Hepatocyte (in vitro differentiated cells): ENCODE data around the gene NPDC1.

Source experiments
- CTCF ChIP-seq: fragments of 200-600 bp; sonication (generic); IDR thresholded peaks from 2 replicates; pipeline ENCODE4 v1.5.1; 2016; ENCODE audit warnings: antibody characterized with exemption, mild to moderate bottlenecking; ENCODE audit not compliant: poor library complexity
- EZH2 ChIP-seq: fragments of 200-600 bp; sonication (generic); IDR thresholded peaks from 2 replicates; pipeline ENCODE4 v1.6.1; 2016; ENCODE audit warnings: antibody characterized with exemption, mild to moderate bottlenecking, borderline replicate concordance

DNA sequence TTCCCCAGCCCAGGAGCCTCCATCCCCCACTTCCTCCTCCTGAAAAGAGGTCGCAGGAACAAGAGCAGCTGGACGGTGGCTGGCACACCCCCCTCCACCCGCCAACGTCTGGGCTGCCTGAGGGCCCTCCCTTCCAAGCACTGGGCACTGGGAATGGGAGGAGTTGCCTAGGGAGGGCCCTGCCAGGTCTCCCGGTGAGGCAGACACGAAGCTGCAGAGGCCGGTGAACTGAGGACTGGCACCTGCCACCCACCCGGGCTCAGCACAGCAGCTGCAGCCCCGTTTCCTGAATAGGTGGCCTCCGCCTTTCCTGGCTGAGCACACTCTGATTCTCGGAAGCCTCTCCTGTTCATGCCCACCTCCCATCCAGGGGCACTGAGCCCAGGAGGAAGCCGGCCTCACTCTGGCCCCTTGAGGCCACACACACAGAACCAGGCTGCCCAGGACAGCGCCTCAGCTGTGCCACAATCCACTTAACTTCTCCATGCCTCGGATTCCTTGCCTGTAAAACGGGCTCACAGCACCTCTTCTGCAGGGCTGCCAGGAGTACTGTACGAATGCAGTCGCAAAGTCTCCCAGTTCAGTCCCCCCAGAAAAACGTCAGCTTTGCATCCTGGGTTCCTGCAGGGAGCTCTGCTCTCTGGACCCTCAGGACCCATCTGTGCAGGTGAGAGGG, 1.3 kb downstream of the NPDC1 start:
- TF ChIP-seq CTCF (no peak), EZH2 (no peak)
